ENCODE measurements around the gene MYD88.

Gene MYD88

DNA sequence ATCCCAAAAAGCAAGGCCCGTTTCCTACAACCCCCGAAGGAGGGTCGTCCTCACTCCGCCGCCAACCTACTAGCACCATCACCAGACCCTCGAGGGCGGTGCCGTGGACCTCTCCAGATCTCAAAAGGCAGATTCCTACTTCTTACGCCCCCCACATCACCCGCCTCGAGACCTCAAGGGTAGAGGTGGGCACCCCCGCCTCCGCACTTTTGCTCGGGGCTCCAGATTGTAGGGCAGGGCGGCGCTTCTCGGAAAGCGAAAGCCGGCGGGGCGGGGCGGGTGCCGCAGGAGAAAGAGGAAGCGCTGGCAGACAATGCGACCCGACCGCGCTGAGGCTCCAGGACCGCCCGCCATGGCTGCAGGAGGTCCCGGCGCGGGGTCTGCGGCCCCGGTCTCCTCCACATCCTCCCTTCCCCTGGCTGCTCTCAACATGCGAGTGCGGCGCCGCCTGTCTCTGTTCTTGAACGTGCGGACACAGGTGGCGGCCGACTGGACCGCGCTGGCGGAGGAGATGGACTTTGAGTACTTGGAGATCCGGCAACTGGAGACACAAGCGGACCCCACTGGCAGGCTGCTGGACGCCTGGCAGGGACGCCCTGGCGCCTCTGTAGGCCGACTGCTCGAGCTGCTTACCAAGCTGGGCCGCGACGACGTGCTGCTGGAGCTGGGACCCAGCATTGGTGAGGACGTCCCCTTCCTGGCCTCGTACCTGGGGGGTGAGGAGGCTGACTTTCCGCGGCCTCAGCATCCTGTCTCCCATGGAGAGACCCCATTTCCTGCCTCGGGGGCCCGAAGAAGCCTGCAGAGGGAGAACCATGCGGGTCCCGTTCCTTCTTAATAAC is at the start of gene MYD88:
MYD88 (plus strand) TSS at position 313 of the 842 bp plus-strand sequence; CDS start at position 353, 40 bp downstream.
- peak; percentile 79 for DNase-seq (ENCODE audit: low spot score)

DNA sequence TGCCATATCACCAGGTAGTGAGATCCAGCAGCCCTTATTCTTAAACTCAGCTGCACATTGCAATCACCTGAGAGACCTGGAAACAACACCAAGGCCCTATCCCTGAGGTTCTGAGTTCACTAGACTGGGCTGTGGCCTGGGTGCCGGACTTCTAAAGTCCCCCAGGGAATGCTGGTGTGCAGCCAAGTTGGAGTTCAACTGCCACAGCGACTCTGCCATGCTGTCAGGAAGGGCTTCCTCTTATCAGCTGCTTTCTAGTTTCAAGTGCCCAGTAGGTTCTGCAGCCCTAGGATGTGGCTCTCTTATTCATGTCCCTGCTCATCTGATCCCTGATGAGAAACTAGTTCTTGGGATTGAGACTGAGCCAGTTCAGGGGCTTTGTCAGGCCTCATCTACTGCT is 49.3 kb upstream of the MYD88 start:
- no peak for DNase-seq (ENCODE audit: low spot score)

DNA sequence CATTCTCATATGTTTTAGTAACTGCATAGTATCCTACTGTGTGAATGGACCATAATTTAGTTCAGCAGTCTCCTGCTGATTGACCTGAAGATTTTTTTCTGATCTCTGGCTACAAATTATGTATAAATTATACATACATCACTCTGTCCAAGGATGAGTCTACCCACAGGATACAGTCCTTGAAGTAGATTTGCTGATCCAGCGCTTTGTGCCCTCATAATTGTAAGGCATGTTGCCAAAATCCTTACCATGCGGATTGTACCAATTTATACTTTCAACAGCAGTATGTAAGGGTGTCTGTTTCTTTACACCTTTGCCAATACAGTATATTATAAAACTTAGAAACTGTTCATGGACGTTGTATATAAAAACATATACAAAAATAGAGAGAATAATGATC is 48.0 kb upstream of the MYD88 start:
- no peak for DNase-seq (ENCODE audit: low spot score)

GRCh38 chr3:38094999-38095398 is 43.5 kb upstream of the MYD88 start:
- DNase-seq (ENCODE audit: low spot score): no peak

- DNase-seq (ENCODE audit: low spot score): no peak
Observed at GRCh38 chr3:38095669-38096483, 42.6 kb upstream of the MYD88 start.

- no peak for DNase-seq (ENCODE audit: low spot score)
Observed at GRCh38 chr3:38097446-38098375, 40.8 kb upstream of the MYD88 start.

DNA sequence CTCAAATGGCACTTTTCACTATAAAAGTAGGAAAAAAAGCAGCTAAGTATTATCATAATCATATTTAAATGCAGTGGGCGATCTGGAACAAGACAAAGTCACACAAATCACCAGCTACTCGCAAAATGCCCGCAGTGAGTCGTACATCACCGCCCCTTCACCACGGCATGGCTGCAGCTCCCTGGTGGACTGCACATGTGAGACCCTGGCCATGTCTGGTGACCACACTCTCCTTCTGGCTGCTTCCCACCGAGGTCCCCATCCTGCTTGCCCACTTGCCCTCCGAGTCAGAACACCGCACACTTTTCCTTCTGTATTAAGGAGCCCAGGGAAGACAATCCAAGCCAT is 40.1 kb upstream of the MYD88 start:
- no peak for DNase-seq (ENCODE audit: low spot score)

GRCh38 chr3:38099518-38099917 is 38.9 kb upstream of the MYD88 start:
- no peak for DNase-seq (ENCODE audit: low spot score)

GRCh38 chr3:38100498-38100897 is 38.0 kb upstream of the MYD88 start:
- no peak for DNase-seq (ENCODE audit: low spot score)

DNA sequence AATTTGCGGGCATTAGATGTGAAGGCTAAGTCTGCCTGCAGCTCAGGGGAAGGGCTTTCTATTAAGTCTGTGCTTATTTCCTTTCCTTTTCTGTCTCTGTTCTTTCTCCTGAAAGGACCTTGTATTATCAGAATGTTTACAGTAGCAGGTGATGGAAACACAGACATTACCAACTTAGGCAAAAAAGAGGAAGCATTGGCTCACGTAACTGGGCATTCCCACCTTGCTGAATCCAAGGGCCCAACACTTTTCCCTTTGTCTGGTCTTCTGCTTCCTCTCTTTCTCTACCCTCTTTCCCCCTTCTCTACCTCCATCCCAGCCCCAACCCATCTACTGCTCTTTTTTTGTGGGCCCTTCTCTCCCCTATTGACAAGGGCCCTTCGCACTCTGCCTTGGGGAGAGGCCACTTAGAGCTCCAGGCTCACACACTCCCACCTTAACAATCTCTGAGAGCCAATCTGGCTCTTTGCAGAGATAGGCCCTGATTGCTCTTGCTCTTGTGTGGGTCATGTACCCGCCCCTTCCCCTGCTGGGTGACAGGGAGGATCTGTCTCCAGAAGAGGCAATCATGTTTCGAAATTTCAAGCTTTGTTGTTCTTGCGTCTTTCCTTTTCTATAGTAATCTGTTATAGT is 36.5 kb upstream of the MYD88 start:
- DNase-seq (ENCODE audit: low spot score): no peak

DNA sequence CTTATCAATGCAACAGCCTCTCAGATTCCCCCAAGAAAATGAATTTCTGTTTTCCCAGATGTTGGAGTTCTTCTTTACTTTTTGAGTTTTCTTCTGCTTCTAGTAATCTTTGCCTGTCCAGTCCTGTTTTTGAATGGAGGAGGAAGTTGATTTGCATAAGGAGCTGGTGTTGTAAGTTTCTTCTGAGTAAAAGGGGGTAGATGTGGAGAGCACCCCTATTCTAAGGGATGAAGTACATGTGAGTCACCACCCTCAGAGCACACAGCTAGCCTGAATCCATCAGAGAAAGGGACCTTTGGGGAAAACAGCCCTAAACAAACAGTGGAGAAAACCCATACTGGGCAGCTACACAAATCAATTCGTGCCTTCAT is 36.0 kb upstream of the MYD88 start:
- no peak for DNase-seq (ENCODE audit: low spot score)

DNA sequence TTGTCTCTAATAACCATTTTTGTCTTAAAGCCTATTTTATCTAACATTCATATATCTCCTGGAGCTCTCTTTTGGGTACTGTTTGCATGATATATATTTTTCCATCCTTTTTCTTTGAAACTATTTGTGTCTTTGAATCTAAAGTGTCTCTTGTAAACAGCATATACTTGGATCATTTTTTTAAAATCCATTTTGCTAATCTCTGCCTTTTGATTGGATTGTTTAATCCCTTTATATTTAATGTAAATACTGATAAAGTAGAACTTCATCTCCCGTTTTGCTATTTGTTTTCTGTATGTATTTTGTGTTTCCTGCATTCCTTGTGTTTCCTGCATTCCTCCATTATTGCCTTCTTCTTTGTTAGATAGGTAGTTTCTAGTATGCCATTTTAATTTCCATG is 32.9 kb upstream of the MYD88 start:
- DNase-seq (ENCODE audit: low spot score): no peak

- DNase-seq (ENCODE audit: low spot score): no peak
Observed at GRCh38 chr3:38107911-38108648, 30.4 kb upstream of the MYD88 start.

DNA sequence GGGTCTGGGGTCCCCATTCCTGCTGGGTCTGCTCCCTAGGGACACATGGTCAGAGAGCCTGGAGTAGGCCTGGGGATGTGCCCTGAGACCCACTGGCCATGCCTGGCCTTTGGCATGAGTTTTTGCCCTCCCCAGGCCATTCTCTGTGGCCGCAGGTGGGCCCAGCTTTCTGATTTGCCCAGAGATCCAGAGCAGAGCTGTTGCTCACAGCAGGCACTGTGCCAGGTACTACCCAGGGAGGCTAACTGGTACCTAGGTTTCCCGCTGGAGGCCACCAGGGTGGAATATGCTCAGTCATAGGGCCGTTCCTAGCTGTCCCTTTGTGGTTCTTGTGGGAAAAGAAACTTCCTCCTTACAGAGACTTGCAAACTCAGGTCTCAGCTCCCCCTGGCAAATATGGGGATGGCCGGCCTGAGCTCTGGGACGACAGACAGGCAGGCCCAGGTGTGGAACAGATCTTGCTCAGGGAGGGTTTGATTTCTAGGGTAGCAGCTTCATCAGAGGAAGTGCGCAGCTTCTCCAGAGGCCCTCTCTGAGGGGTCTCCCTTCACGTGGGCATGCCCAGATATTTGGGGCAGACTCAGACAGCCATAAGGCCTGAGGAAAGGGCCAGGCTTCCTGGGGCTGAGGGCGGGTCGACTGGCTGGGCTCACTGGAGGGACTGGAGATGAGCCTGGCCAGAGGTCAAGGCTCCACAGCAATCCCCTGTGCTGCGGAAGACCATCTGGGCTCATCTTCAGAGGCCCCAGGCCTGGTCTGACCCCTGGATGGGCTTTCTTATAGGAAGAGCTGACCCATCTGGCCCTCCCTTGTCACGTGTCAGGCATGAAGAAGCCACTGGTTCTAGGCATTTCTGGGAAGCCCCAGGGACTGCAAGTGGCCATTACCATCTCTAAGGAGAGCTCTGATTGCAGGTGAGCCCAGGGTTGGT is 29.5 kb upstream of the MYD88 start:
- DNase-seq (ENCODE audit: low spot score): no peak

- no peak for DNase-seq (ENCODE audit: low spot score)
Observed at GRCh38 chr3:38109580-38110313, 28.7 kb upstream of the MYD88 start.

DNA sequence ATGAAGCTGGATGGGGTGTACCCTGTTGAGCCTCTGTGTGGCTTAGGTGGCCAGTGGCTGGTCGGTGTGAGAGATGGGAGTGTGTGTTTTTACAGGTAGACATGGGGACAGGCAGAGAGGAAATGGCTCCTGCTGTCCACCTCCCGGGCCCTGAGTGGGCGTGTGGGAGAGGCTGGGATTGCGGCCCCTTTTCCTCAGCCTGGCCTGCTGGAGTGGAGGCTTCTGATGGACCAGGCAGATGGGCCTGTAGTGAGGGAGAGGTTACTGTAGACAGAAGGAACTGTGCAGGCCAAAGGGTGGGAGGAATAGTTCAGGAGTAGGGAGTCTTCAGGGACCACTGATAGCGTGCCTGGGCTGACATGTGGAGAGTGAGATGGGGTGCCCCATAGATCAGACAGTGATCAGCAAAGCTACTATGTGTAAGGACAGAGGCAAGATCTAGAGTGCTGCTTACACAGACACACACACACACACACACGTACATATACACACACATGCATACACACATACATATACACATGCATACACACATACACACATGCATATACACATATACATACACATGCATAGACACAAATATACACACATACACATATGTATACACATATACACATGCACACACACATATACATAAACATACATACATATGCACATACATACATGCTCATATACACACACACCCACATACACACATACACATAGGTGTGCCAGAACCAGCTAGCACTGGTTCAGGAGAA is 28.0 kb upstream of the MYD88 start:
- no peak for DNase-seq (ENCODE audit: low spot score)

- no peak for DNase-seq (ENCODE audit: low spot score)
Observed at GRCh38 chr3:38111201-38111600, 27.3 kb upstream of the MYD88 start.

DNA sequence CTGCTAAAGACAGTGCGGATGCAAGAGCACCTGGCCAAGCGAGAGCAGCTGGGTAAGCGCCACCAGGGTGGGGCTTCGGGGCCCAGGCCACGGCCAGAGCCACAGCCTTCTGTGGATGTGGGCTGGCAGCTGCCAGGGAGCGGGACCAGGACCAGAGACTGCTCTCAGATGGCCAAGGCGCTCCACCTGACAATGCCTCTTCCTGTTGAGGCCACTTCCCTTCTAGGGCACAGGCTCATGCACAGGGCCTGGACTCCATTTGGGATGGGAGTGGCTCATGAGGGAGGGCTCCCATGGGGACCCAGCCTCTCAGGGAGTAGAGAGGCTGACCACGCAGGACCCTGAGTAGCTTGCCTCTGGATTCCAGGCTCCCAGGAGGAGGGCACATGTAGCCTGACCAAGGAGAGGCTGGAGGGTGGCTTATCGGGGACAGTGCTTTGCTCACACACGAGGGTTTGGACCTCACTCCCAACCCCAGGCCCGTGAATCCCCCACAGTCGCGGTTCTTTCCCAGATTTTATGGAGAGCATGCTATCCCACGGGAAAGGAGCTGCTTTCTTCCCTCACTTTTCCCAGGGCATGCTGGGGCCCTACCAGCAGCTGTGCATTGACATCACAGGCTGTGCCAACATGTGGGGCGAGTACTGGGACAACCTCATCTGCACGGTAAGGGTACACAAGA is 26.6 kb upstream of the MYD88 start:
- DNase-seq (ENCODE audit: low spot score): no peak
